Stimulated activated CD8-positive, alpha-beta memory T cell treated with anti-CD3 and anti-CD28 coated beads, Interleukin-15, amount 100 ng/mL, for 4 hours (primary cell): ENCODE data around the gene SORCS3.

Experiments used
- DNase-seq, 2 donors: peaks; one replicate each; pipeline ENCODE4 v3.0.0-alpha.2; 2020; ENCODE audit warnings: low read depth in 2 of 2

SORCS3 gene

DNA sequence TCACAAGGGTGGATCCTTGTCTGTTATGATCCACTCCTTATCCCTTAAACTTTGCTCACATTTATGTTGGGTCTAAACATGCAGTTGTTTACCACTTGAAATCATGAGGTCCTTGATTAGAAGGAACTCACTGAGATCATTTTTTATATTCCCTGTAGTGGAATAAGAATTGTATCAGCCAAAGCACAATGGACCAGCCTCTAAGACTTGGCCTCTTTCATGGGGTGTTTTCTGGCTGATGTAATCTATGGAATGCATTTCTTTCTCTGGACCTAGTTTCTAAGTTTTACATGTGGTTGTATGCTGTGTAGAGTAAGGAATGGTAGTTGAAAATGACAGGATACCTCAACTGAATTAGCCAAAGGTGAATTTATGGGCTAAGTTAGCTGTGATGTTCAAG lies 376.6 kb downstream of the SORCS3 start:
- no peak for DNase-seq

DNA sequence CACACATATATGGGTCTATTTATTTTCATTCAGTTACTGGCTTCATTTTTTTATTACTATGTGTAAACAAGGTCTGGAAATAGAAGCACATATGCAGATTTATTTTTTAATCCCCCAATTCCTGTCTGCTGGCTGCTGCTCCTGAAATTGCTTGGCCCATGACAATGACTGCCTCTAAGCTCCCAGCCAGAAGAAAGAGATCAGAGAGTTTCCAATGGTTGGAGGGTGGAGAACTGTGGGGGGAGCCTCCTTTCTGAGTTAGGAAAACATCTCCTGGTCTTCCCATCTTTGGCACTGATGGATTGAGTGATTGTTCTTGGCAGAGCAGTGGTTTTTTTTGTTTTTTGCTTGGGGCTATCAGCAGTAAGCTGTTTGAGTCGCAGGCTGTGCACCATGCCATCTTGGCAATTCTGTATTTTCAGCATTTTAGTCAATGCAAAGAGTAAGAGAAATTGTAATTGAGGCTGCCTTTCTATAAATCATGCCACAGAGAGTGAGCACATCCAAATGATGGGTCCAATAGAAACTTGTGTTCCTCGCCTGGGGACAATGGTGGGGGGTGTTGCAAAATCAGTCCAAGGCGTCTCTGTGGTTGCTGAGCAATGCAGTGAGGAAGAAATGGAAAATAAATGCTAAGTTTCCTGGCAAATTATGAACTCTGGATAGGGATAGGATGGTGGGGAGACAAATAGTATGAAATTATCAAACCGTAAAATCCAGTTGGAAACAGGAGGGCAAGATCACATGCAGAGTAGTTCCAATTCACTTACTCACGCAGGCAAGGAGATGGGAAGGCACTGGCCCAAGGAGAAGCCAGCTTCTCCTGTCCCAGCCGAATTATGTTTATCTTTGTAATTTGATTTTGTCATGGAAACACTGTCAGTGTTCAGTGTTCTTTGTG lies 382.4 kb downstream of the SORCS3 start:
- no peak for DNase-seq

DNA sequence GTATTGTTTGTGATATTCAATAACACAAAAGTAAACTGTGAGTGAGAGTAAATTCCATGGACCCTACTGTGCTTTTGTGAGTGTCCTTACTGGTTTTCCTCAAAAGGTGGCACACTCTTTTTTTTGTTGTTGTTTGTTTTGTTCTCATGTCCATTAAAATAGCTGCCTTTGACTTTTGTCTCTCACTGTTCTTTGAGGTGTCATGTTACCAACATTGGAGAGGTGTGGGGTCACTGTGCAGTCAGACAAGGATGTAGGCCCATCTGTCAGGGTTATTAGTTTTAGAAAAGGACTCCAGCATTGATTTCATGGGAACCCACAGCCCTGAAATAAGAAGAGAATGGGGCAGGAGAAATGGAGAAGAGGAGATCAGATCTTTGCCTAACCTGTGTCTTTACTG lies 383.1 kb downstream of the SORCS3 start:
- no peak for DNase-seq

DNA sequence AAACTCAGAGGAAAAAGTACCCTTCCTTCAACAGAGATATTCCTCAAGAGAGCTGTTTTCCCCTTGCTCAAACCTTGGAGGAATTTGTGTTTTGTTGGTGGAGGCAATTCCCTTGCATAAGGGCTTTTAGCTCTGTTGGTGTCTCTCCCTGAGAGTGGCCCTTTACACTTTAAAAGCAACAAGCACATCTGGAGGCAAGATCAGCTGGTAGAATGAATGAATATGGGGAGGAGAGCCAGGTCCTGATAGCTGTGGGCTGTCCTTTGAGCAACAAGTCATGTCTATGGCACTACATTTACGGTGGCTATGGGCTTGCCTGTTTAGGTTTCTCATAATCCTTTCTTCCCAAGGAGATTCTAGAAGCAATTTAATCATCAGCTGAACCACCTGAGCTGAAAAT lies 384.0 kb downstream of the SORCS3 start:
- no peak for DNase-seq

DNA sequence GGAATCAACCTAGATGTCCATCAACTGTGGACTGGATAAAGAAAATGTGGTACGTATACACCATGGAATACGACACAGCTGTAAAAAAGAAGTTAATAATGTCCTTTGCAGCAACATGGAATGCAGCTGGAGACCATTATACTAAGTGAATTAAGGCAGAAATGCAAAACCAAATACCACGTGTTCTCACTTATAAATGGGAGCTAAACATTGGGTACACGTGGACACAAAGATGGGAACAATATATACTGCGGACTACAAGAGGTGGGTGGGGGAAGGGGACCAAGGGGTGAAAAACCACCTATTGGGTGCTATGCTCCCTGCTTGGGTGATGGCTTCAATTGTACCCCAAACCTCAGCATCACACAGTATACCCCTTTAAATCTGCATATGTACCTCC lies 385.5 kb downstream of the SORCS3 start:
- no peak for DNase-seq

DNA sequence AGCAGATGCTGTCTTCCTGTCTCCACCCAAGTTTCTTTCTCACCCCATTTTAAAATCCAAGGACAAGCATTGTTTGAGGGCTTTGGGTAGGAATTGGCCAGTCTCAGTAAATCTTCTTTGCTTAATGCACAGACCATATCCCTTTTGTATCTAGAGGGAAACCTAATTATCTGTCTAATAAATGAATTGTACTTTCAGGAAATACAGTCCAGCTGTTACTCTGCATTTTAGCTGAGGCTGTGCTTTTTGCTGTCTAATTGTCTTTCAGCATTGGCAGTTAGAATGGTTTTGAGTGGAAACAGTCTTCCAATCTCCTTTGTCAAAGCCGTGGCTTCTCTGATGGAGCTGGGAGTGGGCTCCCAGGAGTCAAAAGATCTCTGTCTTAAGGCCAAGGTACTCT lies 388.2 kb downstream of the SORCS3 start:
- no peak for DNase-seq

DNA sequence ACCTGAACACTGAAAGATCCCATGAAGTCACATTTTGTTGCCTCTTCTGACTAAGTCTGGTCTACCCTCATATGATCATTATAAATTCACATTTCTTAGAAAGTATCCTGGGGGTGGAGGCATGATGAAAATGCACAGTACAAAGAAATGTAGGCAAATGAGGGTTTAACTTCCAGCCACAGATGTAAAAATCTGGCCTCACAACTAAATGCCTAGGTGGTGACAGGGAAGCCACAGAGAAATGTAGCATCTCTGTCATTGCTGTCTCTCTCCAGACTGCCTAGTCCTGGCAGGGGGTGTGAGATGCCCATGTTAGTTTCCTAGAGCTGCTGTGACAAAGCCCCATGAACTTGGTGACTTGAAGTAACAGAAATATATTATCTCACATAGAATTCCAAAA lies 395.9 kb downstream of the SORCS3 start:
- DNase-seq, result no peak

DNA sequence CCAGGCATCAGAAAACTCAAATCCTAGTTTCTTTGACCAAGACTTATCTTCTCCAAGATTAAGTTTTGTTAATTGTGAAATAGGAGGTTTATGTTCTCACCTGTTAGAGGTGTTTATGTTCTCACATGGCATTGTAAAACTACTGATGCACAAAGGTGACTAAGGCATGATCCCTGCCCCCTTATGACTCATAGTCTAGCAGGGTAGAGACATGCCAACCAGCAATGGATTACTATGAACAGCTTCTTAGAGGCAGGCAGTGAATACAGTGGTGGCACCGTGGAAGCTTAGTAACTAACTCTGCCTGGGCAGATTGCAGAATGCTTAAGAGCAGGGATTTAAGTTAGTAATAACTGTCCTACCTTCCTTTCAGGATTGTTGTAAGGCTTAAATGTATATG lies 400.9 kb downstream of the SORCS3 start:
- DNase-seq, result no peak

DNA sequence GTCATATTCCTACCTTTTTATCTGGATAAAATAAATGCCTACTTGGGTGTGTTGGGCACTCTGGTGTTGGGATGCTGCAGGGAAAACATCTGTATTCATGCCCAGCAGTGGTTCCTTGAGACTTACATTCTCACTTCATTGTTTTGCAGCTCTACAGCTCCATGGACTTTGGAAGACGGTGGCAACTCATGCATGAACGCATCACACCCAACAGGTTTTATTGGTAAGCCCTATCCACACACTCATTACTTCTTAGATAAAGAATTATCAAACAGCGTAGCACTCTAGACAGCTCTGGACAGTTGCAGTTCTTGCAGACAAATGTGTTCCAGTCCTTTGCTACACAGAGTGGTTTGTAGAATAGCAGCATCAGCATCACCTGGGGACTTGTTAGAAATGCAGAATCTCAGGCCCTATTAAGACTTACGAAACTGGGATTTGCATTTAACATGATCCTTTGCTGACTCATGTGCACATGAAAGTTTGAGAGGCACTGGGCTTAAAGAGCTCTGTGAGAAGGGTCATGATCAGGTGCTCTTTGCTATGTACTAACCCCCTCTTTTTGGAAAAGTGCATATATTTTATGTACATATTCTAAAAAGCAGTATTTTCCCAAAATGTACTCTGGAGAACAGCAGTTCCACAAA lies 401.9 kb downstream of the SORCS3 start:
- DNase-seq, result no peak

DNA sequence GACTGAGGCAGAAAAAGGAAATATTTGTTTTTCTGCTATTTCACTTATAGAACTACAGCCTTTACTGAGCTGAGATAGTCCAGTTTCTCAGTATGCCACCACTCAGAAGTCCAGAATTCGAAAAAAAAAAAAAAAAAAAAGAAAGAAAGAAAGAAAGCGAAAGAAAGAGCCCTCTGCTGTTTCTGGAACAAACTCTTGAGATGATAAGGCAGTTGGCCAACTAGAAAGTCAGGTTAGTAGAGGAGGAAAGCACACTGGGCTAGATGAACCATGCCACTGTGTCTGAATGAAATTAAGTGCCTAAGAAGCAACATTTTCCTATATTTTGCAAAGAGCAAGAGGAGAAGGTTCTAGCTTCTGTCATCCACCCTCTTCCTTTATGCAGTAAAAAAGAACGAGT lies 403.8 kb downstream of the SORCS3 start:
- DNase-seq, result no peak

DNA sequence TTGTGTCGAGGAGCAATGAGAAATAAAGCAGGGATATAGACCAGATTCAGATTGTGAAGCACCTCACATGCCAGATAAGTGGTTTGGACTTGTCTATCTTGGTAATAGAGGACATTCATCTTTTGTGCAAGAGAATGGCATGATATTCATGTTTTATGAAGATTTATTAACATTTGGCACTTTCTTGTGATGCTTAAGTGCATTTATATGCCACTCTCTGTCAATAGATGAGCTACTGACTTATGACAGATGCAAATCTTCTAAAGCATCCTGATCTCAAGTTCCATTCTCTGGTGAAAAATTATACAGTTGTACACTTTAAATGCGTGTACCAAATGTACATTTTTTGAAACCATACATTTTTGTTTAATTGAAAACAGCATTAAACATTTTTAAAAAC lies 415.3 kb downstream of the SORCS3 start:
- no peak for DNase-seq

DNA sequence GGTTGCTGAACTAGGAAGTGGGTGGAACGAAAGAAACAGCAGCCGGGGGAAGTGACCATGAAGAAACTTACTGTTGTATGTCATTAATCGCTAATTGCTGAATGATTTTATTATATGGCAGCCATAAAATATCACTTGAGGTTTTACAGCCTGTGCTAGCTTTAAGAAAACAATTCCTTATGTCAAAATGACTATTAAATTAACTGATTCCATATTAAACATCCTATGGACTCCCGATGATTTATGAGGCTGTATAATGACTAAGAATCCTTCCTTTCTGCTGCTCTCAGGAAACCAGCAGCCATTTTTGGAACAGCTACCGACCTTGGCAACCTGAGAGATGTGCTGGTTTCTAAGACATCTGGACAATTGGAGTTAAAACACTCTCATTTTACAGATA lies 421.9 kb downstream of the SORCS3 start:
- no peak for DNase-seq

DNA sequence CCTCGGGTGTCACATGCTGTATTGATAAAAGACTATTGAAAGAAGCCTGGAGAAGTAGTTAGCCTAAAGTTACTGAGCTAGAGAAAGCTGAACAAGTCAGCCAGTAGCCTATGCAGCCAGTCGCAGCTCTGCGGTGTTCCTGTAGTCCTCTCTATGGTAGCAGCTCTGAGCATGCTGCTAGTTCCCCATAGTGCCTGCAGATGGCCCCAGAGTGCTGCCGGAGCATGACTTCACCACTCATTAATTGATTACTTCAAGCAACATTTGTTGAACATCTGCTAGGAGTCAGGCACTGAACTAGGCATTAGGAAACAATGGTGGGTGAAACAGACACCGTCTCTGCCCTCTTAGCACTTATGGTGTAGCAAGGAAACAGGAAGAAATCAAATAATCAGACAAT lies 422.7 kb downstream of the SORCS3 start:
- no peak for DNase-seq

DNA sequence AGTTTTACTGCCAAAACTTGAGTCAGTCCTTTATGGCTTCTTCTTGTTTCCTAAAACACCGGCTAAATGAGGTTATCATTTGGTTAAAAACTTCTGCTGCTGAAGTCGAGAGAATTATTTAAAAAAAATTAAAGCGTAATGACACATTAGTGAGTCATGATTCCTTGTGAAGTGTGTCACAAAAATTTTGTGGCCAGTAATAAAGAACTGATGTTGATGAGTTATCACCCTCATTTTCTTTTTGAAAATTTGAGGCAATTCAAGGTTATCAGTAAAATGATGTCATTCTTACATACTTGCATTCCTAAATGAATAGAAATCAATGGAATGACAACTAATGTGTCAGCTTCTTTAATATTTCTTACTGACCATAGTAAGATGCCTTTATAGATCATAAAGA lies 427.4 kb downstream of the SORCS3 start:
- DNase-seq, result no peak

DNA sequence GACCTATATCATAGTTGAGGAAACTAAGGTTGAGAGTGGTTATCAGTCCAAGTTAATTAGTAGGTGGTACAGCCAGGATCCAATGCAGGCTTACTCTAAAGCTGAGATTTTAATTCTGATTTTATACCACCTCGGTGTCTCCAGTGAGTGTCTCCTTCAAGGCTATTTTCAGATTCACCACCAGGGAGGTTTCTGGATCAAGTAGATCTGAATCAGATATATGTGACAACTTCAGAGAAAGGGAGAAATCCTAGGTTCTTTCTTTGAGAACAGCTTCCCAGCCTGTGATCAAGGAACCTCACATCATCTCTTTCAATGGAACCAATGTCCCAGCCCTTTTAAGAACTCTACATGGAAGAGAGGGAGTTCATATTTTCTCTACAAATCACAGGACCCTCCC lies 429.2 kb downstream of the SORCS3 start:
- DNase-seq, result no peak

DNA sequence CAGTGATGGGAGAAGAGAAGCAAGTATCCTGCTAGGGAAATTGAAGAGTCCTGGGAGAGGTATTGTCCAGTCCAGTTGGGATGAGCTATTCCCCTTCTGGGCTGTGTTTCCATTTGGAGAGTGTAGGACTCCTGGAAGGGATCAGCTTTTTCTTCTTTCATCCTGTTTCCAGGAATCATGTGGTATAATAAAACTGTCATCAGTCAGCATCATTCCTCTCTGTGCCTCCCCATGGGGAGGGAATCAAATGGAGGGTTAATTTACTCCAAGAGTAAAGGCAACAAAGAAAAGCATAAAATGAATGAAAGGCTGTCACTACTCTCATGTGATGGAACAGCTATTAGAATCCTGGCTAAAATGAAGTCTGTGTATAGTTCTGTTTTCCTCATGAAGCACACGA lies 429.9 kb downstream of the SORCS3 start:
- DNase-seq, result no peak

DNA sequence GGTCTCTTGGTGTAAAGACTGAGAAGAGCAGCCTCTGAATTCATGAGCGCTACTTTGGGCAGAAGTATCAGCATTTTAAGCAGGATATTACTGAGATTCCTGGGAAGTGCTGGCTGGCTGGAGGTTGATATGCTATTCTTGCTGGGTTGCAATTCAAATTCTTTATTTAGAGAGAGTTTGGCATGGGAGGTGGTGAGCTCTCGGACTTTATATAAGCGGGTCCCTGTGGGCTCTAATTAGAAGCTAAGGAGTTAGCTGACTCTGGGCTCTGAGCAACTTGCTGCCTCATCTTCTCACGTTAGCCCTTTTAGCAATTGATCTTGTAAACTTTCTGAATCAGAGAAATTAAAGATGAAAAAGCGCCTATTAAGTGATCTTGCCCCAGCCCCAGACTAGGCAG lies 430.9 kb downstream of the SORCS3 start:
- DNase-seq, result no peak

DNA sequence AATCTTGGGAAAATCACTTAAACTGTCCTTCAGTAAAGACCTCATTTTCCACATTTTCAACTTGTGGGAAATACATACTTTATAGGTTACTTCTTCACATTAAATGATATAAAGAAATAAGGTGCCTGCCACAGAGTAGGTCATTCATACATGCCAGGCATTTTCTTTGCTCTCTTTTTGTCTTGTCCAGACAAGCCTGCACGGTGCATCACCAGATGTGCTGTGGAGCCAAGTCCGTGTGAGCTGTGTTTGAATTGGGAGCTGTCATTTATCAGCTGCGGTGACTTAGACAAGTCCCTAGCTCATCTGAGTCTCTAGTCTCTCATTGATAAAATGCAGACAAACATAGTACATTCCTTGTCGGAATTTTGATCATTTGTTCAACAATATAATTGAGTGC lies 432.9 kb downstream of the SORCS3 start:
- no peak for DNase-seq

DNA sequence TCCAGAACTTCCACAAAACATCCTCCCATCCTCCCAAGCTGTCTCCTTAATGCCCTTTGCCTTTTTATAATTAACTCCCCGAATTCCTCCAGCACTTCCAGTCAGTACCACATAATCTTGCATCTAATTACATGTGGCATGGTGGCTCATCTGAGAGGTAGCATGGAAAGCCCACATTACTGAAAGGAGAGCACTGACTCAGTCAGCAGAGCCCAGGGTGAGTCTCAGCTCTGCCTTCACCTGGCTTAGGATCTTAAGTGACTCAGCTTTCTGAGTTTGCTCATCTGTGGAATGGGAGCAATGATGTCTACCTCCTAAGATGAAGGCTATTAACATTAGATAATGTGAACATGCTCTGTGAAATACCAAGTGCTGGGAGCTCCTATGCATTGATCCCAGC lies 433.9 kb downstream of the SORCS3 start:
- DNase-seq, result no peak

DNA sequence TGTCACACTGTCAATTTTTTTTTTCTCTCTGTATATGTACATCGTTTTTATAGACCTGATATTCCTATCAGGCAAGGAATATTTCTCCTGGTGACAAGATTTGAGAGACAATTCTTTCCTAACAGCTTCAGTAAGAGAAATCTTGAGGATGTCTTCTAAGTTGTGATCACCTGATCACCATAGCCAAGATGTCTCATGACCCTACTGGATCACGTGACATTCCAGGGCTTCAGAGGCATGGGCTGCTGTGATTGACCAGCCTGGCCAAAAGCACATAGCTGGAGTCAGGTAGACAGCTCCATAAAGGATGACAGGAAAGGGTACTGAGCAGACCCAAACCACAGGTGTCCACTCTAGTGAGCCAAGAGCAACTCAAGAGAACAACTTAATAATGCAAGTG lies 444.9 kb downstream of the SORCS3 start:
- DNase-seq, result no peak

DNA sequence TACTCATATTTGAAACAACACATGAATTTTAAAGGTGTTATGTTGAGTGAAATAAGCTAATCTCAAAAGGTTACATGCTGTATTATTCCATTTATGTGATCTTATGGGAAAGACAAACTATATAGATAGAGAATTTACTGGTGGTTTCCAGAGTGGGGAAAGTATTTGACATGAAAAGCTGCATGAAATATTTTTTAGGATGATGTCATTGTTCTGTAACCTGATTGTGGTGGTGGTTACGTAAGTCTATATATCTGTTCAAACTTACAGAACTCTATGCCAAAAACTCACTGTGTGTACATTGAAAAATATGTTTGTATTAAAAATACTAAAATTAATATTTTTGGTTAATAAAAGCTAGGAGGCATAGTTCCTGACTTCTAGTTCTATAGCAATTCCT lies 453.0 kb downstream of the SORCS3 start:
- no peak for DNase-seq

DNA sequence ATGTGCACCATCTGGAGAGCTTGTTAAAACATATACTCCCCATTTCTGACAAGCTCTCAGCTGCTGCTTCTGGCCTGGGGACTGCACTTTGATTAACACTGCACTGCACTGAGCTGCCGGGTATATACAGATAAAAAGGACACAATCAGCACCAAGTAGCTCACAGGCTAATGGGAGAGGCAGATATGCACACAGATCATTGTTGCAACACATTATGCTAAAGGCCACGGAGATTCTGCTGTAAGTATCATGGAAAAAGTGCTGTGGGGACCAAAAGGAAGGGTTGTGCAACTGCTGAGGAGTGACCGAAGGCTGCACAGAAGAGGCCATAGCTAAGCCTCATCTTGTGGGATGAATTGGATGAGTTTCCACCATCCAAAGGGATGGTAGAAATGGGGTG lies 455.2 kb downstream of the SORCS3 start:
- no peak for DNase-seq

DNA sequence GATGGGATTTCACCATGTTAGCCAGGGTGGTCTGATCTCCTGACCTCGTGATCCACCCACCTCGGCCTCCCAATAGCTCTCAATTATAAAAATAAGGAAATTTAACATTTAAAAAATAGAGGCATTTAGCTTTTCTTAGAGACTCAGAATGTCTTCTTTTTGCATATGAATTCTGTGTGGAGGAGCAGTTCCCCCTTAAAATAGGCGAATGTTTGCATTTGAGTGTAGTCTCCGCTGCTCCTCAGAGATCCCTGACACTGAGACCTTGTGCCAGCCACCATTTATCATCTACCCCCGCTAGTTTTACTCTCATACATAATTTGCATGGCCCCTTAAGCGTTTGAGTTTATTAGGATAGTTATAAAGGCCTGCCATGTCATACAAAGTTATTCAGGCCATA lies 461.9 kb downstream of the SORCS3 start:
- no peak for DNase-seq

DNA sequence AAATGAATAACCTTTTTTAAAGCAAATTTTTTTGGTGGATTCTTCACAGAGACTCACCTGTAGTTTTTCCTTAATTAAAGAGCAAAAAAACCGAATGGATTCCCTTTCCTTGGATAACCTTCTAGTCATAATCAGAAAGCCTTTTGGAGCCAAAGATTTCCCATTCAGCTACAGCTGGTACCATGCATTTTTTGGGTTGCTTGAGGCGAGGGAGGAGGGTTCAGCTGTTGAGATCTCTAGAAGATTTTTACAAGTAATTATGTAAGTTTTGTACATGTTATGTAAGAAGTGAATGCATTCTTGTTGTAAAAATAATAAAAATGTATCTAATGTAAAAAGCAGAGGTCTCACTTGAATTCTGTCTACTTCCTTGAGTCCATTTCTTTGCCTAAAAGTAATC lies 463.2 kb downstream of the SORCS3 start:
- no peak for DNase-seq
